IMR-90 (cell line): ENCODE measurements around the gene COL27A1.

Experiments
- BHLHE40 ChIP-seq: fragments of 150-350 bp; IDR thresholded peaks from 2 replicates; pipeline ENCODE4 v1.6.1; 2016; ENCODE audit warnings: mild to moderate bottlenecking, low read depth, low read length
- CTCF ChIP-seq: conservative IDR thresholded peaks from 2 replicates; pipeline ENCODE4 v1.5.1; 2012; ENCODE audit warnings: mild to moderate bottlenecking, low read depth, low read length, improper control_type of control experiment
- ELK1 ChIP-seq: fragments of 150-350 bp; IDR thresholded peaks from 2 replicates; pipeline ENCODE4 v1.6.1; 2016; ENCODE audit warnings: low read depth, mild to moderate bottlenecking, low read length, moderate library complexity, borderline replicate concordance
- MAFK ChIP-seq: IDR thresholded peaks from 2 replicates; pipeline ENCODE4 v1.6.1; 2012; ENCODE audit warnings: low read depth, low read length, improper control_type of control experiment
- MAZ ChIP-seq: IDR thresholded peaks from 2 replicates; pipeline ENCODE4 v1.6.1; 2012; ENCODE audit warnings: low read depth, mild to moderate bottlenecking, low read length, improper control_type of control experiment, moderate library complexity, borderline replicate concordance
- MXI1 ChIP-seq: IDR thresholded peaks from 2 replicates; pipeline ENCODE4 v1.6.1; 2012; ENCODE audit warnings: low read depth, mild to moderate bottlenecking, low read length, moderate library complexity, borderline replicate concordance
- NFE2L2 ChIP-seq: fragments of 150-350 bp; IDR thresholded peaks from 2 replicates; pipeline ENCODE4 v1.6.1; 2016; ENCODE audit warnings: low read depth, mild to moderate bottlenecking, low read length
- POLR2A ChIP-seq: IDR thresholded peaks from 2 replicates; pipeline ENCODE4 v1.6.1; 2012; ENCODE audit warnings: mild to moderate bottlenecking, low read depth, low read length
- RAD21 ChIP-seq: IDR thresholded peaks from 2 replicates; pipeline ENCODE4 v1.6.1; 2012; ENCODE audit warnings: low read length, improper control_type of control experiment
- RCOR1 ChIP-seq: IDR thresholded peaks from 2 replicates; pipeline ENCODE4 v1.6.1; 2012; ENCODE audit warnings: mild to moderate bottlenecking, low read length, improper control_type of control experiment; ENCODE audit not compliant: insufficient replicate concordance
- RFX5 ChIP-seq: IDR thresholded peaks from 2 replicates; pipeline ENCODE4 v1.8.0; 2012; ENCODE audit warnings: low read depth, mild to moderate bottlenecking, low read length, moderate library complexity
- USF2 ChIP-seq: fragments of 150-350 bp; IDR thresholded peaks from 2 replicates; pipeline ENCODE4 v1.6.1; 2017; ENCODE audit warnings: mild to moderate bottlenecking, antibody characterized with exemption, low read length, low read depth

GRCh38 chr9:114192539-114192938 is 37.2 kb downstream of the COL27A1 start:
- no peak for TF ChIP-seq MXI1
- TF ChIP-seq CTCF: no peak
- TF ChIP-seq BHLHE40: no peak
- TF ChIP-seq MAZ: no peak
- TF ChIP-seq RFX5: no peak
- no peak for TF ChIP-seq POLR2A
- TF ChIP-seq RAD21: no peak
- TF ChIP-seq RCOR1: no peak
- TF ChIP-seq ELK1: no peak
- TF ChIP-seq USF2: no peak
- TF ChIP-seq NFE2L2: no peak
- no peak for TF ChIP-seq MAFK
